DMS53 treated with DMSO at 0.1 percent for 48 hours (cell line): ENCODE measurements around the gene NRAS.

Experiments used
- DNase-seq: peaks from one replicate; lab custom pipeline; 2025; ENCODE audit not compliant: unreplicated experiment; lab: John Stamatoyannopoulos, UW

NRAS gene

GRCh38 chr1:114685851-114686250 is 30.7 kb downstream of the NRAS start:
- DNase-seq, result no peak

- DNase-seq, result no peak
Observed at GRCh38 chr1:114677691-114678090, 38.9 kb downstream of the NRAS start.

GRCh38 chr1:114676115-114676514 is 40.5 kb downstream of the NRAS start:
- no peak for DNase-seq

DNA sequence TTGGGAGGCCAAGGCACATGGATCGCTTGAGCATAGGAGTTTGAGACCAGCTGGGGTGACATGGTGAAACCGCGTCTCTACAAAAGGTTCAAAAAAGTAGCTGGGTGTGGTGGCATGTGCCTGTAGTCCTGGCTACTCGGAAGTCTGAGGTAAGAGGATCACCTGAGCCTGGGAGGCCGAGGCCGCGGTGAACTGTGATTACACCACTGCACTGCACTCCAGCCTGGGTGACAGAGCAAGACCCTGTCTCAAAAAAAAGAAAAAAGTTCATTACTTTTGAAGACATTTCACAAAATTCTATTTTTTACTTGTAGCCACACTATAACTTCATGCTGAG is 44.7 kb downstream of the NRAS start:
- DNase-seq, result no peak

GRCh38 chr1:114671011-114671938 is 45.3 kb downstream of the NRAS start:
- DNase-seq, result peak; percentile 32

- DNase-seq, result peak; percentile 85
Observed at GRCh38 chr1:114670083-114671010, 46.2 kb downstream of the NRAS start.

DNA sequence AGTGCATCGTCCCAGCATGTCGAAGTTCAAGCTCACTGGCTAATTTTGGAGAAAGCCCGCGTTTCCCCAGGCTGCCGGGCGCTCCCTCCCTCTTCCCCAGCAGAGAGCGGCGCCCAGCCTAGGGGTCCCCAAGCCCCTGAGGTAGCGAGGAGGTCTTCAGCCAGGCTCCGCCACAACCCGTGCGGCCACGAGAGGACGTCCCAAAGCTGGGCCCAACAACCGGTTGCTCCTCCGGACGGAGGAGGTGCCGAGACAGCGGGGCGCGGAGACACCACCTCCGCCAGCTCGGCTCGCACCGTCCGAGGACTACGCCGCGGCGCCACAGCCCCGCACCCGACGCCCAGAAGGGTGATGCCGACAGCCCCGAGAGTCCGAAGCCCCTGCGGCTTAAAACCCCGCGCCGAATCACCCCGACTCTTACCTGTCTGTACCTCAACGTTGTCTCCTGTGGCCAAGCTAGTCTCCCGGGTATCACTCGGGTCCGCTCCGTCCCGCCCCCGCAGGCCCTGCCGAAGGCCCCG is 46.9 kb downstream of the NRAS start, which contains the start of gene DENND2C:
TSS of gene DENND2C (minus strand) at position 488 of the 521 bp plus-strand sequence. CDS start 44,065 bp downstream, outside the sequence.
- DNase-seq, result no peak

- peak; percentile 7 for DNase-seq
Observed at GRCh38 chr1:114668784-114669561, 47.6 kb downstream of the NRAS start.

DNA sequence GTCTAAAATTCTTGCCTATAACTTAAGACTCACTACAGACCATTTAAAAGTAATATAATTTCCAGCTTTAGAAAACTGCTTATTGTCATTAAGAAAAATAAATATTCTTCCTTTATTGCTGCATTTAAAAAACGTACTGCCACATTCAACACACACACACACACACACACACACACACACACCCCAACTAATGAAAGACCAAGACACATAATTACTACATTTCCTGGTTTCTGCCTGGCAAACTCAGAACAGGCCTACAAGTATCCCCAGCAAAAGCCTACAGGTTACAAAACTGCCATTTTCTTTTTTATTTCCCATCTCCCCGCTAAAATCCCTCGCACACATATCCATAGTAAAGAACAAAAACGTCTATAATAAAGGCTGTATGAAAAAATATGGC is 48.2 kb downstream of the NRAS start:
- no peak for DNase-seq

GRCh38 chr1:114666954-114667353 is 49.6 kb downstream of the NRAS start:
- no peak for DNase-seq

DNA sequence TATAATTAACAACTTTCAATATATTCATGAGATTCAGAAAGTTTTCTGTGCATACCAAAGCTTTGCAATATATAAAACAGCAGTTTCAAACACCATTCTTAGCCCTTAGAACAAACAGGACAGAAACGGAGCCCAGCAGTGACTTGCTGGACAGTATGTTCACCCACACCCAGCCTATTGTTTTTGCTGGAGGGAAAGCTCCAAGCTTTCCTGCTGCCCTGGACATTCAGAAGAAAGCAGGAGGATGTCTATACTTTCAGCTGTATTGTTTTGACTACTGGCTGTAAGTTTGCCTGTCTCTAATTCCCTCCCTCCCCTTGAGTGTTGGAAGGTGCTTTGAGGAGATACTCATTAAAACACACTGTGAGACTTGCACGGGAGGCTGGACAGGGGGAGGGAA is 56.3 kb downstream of the NRAS start:
- no peak for DNase-seq
